ENCODE data around the gene NRARP.

DNA sequence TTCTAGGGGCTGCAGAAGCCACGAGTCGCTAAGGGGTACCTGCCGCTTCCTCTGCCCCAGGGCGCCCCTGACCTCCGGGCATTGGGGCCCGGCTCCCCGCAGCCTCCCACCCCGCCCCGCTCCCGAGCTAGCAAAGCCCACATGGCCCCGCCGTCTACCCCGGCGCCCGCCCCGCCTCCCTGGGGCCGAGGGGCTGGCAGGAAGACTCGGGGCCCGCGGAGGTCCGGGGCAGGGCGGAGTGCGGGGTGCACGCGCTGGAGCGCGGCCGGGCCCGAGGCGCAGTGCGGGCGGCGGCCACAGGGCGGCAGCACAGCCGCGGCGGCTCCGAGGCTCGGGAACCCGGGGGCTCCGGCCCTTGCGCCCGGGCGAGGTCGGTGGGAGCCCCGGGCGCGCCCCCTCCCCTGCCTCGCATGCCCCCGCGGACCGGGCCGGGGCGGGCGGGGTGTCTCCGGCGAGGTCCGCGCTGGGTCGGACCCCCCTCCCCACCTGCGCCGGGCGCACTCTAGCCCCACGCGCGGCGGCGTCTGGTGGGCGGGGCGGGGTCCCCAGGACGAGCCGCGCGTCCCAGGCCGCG lies 6.7 kb downstream of the NRARP start:
- no peak for TF ChIP-seq POLR2A (IDR thresholded peaks at IDR 0.05)
- TF ChIP-seq, protein P1, sequence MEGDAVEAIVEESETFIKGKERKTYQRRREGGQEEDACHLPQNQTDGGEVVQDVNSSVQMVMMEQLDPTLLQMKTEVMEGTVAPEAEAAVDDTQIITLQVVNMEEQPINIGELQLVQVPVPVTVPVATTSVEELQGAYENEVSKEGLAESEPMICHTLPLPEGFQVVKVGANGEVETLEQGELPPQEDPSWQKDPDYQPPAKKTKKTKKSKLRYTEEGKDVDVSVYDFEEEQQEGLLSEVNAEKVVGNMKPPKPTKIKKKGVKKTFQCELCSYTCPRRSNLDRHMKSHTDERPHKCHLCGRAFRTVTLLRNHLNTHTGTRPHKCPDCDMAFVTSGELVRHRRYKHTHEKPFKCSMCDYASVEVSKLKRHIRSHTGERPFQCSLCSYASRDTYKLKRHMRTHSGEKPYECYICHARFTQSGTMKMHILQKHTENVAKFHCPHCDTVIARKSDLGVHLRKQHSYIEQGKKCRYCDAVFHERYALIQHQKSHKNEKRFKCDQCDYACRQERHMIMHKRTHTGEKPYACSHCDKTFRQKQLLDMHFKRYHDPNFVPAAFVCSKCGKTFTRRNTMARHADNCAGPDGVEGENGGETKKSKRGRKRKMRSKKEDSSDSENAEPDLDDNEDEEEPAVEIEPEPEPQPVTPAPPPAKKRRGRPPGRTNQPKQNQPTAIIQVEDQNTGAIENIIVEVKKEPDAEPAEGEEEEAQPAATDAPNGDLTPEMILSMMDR (IDR thresholded peaks at IDR 0.05) = peak; percentile 90 to 96 (median 95)

All from upper lobe of left lung (tissue), 4 donors.